Right renal pelvis (tissue), 4 donors: ENCODE data around the gene IRX4. TPM values are rescaled to one million over a fixed set of nuclear protein-coding genes. Genes with fewer than 3 reads are reported as not detected.

Experiments
- DNase-seq, 4 donors: peaks; one replicate each; pipeline ENCODE4 v3.0.0-alpha.2; 2013; ENCODE audit warnings: low read depth in 4 of 4, low spot score in 3 of 4, missing footprints in 1 of 4
- polyA plus RNA-seq, 4 donors: library from polyadenylated mRNA; unstranded; fragments of 120-200 nt; gene quantifications; one replicate each; pipeline ENCODE4 v1.2.1, GENCODE V29; 2013; ENCODE audit not compliant: insufficient read length in 4 of 4

IRX4 gene
- polyA plus RNA-seq, 4 donors, result 0.42 to 0.75 (median 0.59) TPM

DNA sequence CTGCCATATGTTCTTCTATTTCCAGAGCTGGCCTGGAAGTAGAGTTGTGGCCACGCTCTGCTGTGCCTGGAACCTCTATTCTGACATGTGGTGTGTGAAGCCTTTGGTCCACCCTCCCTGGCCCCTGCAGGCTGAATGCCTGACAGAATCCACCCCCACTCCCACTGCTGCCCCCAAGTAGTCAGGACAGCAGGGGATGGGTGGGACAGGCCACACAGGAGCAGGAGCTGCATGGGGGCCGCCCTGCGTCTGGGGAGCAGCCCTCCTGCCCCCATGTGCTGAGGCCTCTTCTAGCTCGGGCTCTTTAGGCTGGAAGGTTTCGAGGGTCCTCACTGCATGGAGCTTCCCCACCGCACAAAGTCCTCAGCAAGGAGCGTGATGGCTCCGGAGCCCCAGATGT lies 32.6 kb upstream of the IRX4 start:
- DNase-seq, result no peak

DNA sequence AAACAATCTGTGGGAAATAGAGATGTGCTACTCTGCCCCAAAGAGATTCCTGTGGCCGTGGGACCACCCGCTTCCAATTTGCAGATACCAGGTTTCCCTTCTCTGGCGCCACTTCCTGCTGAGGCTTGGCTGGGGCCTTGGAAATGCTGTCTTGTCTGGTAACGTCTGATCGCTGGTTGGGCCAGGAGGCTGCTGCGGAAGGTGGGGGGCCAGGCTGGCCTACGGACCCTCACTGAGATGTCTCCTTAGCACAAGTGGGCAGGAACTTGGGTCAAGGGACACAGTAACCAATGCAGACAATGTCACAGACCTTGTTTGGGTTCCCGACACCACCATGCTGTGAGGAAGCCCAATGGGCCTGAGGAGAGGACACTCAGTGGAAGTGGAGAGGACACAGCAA lies 31.7 kb upstream of the IRX4 start:
- DNase-seq, result no peak

DNA sequence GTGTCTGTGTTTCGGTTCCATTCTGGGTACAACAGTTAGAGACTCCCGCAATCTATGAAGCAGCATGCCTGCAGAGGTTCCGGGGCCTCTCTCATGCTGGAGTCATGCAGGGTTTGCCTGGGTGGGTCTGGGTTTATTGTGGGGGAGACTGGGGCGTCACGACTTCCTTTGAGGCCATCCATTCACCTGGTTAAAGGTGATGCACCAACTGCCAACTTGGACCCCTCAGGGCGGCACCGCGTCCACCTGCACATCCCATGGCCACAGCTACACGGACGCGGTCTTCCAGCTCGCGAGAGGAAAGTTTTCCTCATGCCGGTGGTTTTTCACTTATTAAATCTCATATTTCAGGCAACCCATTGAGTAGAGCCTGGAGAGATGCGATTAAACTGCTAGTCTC lies 30.9 kb upstream of the IRX4 start:
- DNase-seq, result no peak

DNA sequence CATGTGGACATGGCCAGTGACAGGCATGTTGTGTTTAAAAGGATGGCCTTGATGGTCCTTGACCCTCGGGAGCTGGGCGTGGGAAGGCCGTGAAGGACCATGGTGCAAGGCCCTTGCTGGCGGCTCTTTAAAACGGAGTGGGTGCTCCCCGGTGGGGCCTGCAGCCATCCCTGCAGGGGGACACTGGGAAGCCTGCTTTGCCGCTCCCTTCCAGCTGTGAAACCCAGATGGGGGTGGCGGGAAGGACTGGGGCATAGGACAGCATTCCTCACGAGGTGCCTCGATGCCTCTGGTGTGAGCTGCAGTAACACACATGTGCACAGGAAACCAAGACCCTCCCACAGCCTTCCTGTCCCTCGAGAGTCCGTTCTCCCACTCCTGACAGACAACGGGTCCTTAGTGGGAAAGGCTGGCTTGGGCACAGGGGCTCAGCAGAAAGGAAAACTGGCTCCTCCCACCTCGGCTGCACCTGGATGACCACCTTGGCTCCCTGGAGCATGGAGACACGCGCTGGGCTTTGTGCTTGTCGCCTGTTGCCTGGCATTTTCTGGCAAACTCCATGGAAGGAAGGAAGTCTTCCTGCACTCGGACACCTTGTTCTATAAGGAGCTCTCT lies 30.3 kb upstream of the IRX4 start:
- no peak for DNase-seq

DNA sequence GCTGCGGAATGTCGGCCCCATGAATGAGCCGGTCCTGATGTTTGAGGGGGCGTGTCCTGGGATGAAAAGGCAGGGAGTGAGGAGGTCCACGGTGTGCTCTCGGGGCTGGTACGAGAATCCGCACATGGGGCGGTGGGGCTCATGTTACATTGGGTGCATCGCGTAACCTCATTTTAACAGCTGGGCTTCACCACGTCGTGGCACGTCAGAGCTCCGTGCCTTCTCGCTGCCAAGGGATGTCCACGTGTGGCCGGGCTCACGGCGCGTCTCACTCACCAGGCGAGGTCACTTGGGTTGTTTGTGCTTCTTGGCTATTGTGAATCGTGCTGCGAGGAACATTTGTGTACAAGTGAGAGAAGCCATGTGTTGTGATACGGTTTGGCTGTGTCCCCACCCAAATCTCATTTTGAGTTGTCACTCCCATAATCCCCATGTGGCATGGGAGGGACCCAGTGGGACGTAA lies 29.1 kb upstream of the IRX4 start:
- no peak for DNase-seq

DNA sequence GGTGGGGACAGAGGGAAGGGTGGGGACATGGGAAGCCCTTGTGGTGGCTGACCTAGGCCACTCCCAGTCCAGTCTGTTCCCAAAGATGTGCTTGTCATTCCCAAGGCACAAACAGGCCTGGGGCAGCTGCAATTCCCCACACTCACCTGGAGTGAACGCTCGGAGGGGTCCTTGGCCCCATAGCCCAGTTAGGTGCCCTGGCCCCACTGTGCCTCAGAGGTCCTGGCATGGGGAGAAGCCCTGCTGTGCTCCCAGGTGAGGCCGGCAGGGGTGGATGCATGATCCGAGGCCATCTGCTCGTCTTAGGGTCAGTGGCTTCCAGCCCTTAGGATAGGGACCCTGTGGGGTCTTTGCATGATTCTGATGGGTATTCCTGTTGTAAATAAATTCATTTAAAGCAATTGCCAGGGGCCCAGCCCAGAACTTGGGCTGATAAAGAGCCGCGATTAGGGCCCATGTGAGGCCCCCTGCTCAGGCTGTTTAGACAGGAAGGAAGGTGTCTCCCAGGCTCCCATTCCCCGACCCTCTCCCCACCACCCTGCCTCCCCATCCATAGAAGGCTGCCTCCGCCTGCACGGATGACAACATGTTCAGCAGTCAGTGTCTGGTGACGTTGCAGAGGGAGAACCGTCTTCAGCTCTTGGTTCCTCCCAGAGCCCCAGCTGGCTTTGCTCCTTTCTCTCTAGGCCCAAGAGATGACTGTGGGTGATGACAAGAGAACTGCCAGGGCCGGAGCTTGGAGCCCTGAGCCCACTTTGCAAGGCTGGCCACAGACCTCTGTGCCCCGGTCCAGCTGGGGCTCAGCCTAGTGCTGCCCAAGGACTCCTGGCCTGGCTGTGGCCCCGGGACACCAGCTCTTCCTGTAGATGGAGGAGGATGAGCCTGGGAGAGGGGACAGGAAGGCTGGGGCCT lies 28.4 kb upstream of the IRX4 start:
- no peak for DNase-seq

DNA sequence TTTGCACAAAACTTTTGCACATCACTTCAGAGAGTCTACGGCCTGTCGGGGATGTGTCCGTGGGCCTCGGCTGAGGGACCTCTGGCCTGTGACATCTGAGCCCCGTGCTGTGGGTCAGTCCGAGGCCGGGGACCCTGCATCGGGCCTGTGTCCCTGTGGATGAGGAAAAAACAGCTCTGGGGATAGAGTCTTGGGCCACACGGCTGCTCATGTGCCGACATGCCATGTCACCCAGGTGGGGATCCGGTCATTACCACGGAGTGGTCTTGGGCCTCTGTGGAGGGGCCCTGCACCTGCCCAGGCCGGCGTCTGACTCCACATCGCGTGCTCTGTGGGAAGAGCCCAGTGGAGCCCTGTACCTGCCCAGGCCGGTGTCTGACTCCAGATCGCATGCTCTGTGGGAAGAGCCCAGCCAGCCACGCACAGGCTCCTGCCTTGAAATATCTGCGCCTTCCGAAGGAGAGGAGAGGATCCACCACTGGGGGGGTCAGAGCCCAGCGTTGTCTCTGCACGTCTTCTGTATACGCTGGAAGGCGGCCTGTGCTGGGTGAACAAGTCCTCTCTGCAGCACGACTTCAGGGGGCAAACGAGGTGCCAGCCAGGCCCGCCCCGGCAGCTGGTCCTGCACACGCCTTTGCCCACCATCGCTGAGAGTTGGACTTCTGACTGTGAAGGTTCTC lies 27.5 kb upstream of the IRX4 start:
- DNase-seq, result no peak

DNA sequence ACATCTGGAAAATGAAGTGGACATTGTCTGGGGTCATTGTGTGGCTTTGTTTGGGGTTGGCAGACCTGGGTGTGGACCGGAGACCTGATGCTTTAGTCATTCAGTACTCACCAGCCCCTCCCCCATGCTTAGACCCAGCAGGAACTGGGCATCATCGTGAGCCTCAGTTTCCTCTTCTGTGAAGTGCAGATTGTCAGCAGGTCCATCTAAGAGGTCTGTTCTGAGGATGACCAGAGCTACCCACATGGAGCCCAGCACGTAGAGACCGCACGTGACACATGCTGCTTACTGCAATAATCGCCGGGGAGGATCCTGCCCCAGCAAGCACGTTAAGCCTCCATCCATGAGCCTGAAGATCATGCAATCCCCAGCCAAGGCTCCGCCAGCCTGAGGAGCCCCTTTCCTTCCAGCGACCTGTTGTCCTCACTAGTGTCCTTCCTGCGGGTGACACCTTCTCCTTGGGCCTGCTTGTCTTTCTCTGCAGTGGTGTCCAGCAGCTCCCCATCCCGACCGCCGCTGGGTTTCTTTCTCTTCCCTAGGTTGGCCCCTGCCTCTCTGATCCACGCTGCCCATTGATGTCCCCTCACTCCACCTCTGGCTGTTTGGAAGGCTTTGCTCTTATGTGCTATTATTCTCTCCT lies 26.7 kb upstream of the IRX4 start:
- no peak for DNase-seq

DNA sequence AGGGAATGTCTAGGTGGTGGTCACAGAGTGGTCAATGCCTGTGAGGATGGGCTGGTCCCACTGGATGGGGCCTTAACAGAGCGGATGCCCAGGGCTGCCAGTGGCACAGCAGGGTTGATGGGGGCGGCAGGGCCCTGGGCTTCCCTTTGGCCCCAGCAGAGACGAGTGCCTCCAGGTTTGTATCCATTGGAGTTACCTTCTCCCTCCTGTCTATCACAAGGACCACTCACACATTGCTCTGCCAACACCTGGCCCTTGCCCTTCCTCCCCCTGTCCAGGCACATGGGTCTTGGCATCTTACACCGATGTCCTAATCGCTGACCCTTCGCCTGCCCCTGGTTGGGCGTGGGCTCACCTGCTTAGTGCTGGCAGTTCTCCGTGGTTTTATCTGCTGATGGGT lies 26.2 kb upstream of the IRX4 start:
- no peak for DNase-seq

DNA sequence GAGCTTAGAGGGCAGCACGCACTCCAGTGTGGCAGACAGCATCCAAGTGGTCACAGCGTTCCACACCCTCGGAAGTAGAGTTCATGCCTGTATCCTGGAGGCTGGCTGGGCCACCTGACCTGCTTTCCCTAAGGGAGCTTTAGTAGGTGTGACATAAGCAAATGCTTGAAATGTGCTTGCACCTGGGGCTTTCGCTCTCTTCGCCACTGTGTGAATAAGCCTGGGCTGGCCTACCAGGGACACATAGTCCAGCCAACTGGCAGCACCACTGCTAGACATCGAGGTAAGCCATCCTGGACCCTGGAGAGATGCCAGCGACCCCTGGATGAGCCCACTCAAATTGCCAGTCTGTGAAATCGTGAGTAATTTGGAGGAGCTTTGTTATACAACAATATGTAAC lies 24.9 kb upstream of the IRX4 start:
- DNase-seq, result no peak

DNA sequence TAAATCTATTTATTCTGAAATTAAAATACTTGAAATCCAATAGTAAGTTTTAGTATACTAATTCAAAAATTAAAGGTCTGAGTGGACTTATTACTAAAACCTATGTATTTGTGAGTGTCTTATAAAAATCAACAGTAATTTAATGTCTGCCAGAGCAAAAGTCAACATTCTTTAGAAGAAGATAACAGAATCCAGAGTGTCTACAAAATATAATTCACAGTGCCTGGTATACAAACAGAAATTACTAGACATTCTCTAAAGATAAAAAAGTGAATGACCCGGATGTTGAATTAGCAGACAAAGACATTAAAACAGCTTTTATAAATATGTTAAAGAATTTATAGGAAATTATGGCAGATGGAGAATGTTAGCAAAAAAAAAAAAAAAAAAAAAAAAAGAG lies 22.4 kb upstream of the IRX4 start:
- no peak for DNase-seq

DNA sequence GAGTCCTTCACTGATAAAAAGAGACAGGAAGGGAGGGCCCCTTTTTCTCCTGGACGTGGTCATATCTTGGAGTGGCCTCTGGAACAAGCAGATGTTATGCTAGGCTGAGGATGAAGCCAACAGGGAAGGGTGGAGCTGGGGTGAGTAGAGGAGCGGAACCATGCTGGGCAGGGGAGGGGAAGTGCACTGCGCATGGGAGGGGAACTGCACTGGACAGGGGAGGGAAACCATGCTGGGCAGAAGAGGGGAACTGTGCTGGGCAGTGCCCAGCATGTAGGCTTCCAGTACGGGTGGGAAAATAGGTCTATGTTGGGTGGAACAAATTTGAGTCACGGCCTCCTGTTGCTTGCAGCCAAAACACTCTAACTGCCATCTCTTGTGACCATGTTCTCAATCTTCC lies 19.3 kb upstream of the IRX4 start:
- DNase-seq, result no peak

DNA sequence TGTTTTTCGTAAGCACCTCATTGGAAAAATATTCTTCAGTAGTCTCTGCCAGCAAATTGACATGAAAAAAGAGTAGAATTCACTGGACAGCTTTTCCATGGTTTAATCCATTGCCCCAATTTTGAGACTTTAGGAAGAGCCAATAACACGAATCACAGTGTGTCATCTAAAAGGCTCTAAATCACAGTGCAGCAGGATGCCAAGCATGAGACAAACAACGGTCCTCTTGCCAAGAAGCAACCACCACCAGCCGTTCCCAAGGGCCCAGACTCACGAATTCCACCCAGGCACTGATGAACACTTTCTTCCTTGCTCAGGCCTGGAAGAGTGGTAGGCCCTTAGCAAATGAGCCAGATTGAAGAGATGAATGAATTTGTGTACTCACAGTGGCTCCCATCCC lies 18.3 kb upstream of the IRX4 start:
- no peak for DNase-seq

DNA sequence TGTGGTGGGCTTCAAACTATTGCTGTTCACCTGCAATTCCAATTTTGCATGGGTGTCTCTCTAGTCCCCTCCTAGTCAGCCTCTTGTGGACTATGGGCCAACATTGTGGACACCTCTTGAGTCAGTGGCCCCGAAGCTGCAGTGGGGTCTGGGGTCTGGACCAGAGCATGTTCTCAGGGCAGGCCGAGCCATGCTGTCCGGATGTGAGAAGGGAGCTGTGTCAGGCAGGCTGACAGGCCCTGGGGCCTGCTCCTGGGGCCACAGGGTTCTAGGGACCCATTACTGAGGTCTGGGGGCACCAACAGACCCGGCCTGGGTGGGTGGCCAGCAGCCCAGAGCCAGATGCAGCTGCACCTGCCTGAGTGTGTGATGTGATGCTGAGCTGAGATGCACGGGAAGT lies 16.5 kb upstream of the IRX4 start:
- no peak for DNase-seq

DNA sequence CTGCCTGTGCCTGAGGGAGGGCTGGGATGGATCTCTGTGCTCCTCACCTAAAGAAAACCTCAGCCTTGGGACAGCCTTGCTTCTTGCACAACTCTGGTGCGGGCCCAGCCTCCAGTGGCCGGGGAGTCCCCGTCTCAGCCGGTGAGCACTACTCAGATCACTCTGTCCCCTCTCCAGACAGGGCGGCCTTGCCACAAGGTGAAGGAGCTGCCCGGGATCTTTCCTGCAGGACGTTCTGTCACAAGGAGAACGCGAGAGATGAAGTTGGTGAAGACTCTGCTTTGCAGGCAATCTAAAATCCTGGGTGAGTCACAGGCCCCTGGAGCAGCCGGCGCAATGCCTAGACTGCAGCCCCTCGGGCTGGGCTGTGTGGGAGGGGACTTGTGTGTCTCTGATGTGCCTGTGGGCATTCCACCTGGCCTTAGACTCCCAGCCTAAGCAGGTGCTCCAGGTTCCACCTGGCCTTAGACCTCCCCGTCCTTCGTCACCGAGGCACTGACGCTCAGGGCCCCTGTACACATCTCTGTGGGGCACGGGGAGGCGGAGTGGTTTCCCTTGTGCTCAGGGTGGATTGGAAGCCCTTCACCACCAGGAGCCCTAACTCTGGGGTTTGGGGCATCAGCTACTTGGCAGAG lies 15.2 kb upstream of the IRX4 start:
- DNase-seq, result no peak

DNA sequence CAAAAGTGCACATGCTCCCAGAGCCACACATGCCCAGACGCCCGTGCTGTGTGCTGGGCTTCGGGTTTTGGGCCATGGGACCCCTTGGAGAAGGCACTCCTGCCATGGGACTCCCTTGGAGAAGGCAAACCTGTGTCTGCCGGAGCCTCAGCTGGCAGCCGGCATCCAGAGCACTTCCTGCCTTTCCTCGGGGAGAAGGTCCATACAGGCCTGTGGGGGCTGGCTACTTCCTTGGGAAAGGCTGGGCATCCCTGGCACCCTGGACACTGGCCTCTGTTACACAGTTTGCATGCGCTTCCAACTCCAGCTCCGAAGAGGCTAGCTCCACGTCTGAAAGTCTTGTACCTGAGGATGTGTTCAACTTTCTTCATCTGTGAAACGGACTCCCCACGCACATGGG lies 14.7 kb upstream of the IRX4 start:
- DNase-seq, result no peak

DNA sequence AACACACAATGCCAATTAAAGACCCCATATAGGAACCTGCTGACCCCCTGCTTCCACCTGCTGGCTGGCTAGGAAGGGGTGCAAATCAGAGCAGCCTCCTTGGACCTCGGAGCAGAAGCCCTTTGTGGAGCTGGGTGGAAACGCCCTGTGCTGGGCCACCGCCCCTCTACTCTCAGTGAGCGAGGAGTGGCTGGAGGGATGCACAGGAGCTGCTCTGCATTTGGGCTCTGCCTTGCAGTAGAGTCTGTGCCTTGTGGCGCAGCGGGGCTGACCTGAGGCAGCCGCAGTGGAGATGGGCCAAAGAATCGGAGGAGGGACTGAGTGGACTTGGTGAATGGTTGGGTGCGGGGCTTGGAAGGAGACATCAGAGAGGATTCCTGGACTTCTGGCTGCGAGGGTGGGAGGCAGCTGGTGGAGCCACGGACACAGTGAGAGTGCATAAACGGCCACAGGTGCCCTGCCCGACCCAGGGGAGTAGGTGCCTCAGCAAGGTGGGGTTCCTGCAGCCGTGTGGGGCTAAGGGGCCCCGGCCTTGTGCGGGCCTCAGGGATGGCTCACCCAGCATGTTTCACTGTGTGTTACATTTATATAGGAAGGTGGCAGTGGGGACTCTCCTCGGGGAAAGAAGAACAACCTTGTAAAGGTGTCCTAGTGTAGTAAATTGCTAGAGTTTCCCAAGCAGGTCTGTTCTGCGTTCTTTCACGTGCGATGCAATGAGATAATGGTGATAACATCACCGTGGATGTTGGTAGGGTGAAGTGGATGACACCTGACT lies 14.1 kb upstream of the IRX4 start:
- no peak for DNase-seq

DNA sequence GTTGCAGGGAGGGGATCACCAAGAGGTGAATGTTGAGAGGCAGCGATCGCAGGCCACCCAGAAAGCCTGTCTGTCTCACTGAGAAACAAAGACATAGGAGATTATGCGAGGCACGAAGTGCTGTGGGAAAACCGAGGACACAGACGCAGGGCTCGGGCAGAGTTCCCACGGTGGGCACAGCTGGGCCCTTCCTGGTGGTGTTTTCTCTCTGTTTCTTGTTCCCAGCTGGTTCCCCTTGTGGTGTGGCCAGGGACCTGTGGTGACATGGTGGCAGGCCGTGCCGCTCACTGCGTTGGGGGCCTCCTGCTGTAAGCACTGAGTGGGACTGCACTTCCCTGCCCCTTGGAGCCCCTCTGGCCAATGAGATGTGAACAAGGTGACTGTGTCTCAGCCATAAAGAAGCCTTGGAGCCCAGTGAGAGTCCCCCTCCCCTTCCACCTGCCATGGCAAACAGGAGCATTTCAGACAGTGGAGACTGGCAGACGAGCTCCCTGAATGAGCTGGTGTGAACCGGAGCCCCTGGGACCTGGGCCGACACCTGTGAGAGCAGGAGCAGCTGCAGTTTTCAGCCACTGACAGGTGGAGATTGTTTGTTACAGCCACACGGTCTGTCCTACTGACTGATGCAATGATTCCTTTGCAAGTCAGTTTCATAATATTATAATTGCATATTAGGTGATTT lies 13.2 kb upstream of the IRX4 start:
- no peak for DNase-seq

DNA sequence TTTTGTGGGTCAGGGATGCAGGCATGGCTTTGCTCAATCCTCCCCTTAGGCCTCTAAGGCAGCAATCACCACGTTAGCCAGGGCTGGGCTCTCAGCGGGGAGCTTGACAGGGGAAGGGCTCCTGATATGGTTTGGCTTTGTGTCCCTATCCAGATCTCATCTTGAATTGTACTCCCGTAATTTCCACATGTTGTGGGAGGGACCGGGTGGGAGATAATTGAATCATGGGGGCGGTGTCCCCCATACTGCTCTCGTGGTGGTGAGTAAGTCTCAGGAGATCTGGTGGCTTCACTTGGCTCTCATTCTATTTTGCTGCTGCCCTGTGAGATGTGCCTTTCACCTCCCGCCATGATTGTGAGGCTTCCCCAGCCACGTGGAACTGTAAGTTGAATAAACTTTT lies 11.5 kb upstream of the IRX4 start:
- no peak for DNase-seq
